ENCODE measurements around the gene CCL4L2. TPM values are rescaled to one million over a fixed set of nuclear protein-coding genes. Genes with fewer than 3 reads are reported as not detected.
"Not testable (repeated sequence)": the region's sequence is repeated elsewhere in the genome, so short reads cannot be mapped to it uniquely, and the experiment has no call there.

CCL4L2 gene
- 79.6 TPM for polyA plus RNA-seq (2012; ENCODE audit: missing spikeins)

DNA sequence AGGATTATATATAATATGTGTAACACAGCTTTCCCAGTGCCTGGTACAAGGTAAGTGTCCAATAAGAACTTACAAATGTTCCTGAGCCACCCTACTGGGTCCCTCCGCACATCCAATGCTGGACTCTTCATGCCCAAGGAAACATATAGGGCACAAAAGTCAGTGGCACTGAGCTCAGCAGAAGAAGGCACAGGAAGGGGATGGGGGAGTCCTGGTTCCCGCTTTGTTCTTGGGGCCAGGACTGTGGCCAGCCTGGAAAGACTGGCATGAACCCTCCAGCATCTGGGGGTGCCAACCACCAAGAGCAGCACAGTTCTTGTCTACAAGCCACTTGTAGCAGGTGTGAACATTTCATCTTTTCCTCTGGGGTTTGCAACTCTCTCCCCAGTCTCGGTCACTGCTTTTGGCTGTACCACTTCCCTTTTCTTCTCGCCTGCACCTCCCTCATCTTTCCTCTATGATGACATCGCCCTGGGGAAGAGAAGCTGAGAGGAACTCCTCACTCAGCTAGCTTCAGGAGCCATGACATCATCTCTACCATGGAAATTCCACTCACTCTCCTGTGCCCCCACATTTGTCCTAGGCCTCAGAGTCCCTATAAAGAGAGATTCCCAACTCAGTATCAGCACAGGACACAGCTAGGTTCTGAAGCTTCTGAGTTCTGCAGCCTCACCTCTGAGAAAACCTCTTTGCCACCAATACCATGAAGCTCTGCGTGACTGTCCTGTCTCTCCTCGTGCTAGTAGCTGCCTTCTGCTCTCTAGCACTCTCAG lies at the start of gene CCL4L2:
TSS of gene CCL4L2 (plus strand) at position 625 of the 773 bp plus-strand sequence.
- not testable (repeated sequence) for FAIRE-seq; DNase-seq (ENCODE audit: insufficient read length)

DNA sequence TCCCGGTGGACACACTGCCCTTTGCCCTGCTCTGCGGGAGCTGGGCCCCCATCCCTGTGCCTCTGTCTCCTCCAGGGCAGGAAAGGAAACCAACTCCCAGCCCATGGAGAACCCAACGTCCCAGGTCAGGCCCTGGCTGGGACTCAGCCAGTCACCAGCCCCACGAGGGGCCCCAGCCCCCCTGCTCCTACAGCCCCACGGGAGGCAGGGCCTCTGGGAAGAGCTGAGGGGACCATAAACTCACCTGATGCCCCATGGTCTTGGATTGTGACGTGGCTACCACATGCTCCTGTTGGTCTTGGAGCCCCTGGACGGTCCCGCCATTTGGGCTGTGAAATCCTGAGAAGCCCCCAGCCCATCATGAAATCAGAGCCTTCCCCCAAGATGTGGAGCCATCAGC lies 42.0 kb upstream of the CCL4L2 start:
- DNase-seq (ENCODE audit: insufficient read length); FAIRE-seq: not testable (repeated sequence)

DNA sequence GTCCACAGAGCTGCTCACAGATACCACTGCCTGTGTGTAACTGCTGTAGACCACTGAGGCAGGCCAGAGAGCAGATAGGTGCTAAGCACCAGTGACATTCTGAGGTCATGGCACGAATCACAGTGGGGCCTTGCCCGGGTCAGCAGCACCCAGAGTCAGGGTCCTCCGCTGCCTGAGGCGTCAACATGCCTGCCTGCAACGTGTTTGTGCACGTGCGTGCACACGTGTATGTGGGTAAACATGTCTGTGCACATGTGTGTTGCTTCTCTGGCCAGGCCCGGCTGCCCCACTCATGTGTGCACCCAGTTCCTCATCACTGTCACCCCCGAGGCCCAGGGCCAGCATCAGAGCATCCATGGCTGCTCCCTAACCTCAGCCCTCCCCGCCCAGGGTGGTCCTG lies 34.3 kb upstream of the CCL4L2 start, which contains the start of gene TBC1D3B:
TSS of gene TBC1D3B (minus strand) at position 101 of the 400 bp plus-strand sequence. CDS start 1,586 bp downstream, outside the sequence.
- DNase-seq (ENCODE audit: insufficient read length); FAIRE-seq: not testable (repeated sequence)

DNA sequence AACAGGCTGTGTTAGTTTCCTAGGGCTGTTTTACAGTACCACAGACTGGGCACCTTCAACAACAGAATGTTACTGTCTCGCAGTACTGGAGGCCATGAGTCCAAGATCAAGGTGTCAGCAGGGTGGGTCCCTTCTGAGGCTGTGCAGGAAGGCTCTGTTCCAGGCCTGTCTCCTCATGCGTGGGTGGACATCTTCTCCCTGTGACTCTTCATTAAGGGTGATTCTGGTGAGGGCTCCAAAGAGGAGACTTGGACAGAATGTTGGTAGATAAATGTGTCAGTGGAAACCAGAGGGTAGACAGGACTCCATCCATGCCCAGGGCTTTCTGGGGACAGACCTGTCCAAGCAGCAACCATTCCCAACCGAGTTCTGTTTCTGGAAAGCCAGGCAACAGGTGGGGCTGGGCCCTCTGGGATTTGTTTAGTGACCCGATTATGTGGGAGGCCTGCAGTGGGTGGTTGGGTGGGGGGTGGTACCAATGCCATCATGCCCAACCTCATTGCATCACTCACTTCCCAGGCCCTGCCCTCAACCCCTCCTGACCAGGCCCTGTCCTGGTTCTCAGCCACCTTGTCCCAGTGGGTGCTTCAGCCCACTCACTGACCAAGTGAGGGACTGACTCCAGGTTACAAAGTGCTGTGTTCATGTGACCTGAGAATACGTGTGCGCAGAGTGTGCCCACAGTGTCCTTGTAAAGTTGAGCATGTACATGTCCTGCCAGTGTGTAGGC lies 29.3 kb upstream of the CCL4L2 start:
- DNase-seq (ENCODE audit: insufficient read length); FAIRE-seq: not testable (repeated sequence)

DNA sequence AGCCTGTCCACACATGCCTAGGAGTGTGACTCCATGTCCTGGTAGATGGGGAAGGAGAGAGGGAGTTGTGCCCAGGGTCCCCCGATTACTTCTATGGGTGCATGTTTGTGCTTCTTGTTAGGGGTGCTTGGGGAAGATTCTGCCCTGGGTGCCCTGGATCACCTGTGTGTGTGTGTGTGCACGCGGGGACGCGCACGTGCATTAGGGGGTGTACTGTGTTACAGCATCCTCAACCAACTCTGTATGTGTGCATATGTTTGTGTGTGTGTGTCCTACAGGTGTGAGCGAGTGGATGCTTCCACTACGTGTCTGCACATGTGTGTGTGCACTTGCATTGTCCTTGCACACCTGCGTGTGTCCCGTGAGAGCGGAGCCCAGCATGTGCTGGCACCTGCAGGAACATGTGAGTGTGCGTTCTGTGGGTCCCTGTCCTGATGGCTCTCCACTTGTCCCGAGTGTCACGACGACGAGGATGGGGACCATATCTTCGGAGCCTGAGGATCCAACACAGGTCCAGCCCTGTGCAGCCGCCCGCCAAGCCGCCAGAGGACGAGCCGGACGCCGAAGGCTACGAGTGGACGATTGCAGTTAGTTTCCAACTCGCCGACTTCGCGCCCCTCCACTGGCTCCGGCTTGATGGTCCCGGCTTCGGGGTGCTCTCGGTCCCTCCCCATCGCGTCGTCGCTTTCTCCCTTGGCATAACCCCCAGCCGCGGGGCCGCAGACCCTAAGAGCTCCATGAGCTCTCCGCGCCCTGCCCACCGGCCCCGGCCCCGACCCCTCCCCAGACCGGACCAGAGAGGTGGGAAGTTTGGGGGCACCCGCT lies 28.5 kb upstream of the CCL4L2 start:
- no peak for FAIRE-seq
- TF ChIP-seq TAF1 (IDR thresholded peaks at IDR 0.05; ENCODE audit: borderline replicate concordance, low read depth, low read length) = no peak
- no peak for TF ChIP-seq POLR2A (IDR thresholded peaks at IDR 0.05; ENCODE audit: low read depth, low read length)
- no peak for TF ChIP-seq POLR2AphosphoS5 (IDR thresholded peaks at IDR 0.05; ENCODE audit: low read depth, low read length)
- no peak for DNase-seq (ENCODE audit: insufficient read length)

DNA sequence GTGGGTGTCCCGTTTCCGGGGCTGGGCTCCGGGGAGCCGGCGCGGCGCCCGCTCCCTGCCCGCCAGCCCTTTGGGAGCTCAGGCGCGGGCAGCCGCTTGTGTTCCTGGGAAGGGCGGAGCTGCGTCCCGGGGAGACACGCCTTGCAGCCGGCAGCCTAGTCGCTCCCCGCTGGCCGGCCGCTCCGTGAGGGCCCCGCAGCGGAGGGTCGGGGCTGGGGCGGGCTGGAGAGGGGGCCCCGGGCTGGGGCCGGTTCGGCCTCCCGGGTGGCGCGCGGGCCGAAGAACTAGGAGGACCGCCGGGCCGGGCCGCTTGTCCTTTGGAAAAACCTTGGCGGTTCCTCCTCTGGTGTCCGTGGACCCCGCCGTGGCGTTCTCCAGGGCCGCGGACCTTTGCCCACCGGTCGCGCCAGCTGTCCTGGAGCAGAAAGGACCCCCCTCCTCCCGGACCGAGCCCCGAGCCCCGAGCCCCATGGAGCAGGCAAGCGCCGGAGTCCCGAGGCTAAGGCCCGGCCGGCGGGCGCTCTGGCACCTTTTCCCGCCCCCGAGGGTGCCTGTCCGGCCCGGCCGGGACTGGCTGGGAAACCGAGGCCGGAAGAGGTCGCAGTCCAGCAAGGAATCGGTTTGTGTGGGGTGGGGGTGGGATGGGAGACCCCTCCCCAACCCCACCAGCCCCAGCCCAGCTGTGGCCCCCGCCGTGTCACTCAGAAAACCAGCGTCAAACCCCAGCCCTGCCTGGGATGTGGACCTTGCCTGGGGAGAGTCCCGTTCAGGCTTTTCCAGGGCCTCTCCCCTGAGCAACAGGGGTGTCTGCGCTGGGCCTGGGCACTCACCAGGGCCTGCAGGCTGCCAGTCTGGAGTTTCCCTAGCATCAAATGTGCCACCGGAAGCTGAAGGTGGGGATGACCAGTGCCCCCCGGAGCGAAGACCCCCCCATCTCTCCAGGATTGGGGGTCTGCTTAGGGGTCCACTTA lies 27.6 kb upstream of the CCL4L2 start:
- TF ChIP-seq POLR2AphosphoS5 (IDR thresholded peaks at IDR 0.05; ENCODE audit: low read depth, low read length) (no peak), POLR2A (IDR thresholded peaks at IDR 0.05; ENCODE audit: low read depth, low read length) (no peak), TAF1 (IDR thresholded peaks at IDR 0.05; ENCODE audit: borderline replicate concordance, low read depth, low read length) (no peak)
- peak; percentile 50 for DNase-seq (ENCODE audit: insufficient read length)
- no peak for FAIRE-seq

DNA sequence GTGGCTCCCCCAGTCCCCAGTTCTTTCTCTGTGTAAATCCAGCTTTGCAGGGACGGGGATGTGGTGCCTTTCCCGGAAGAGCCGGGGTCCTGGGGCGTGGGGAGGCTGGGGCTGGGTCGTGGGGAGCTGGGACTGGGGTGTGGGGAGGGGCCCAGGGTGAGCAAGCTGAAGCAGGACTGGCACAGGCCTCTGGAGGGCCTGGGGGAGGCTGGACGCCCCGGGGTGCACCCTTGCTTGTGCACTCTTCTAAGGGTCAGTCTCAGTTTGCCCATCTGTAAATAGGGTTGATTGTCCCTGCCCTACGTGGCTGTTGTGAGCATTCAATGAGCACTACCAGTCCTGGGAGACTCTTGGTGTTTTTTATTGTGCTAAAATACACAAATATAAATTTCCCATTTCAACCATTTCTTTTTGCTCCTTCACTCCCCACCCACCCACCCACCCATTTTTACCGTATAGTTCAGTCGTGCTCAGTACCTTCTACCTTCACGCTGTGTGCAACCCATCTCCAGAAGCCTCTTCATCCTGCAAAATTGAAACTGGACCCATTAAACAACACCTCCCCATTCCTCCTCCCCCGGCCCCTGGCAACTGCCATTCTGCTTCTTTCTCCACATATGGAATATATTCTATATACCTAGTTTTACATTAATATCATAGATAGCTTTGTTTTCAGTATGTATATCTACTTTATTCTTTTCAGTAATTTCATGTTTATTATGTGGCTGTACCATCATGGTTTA lies 26.7 kb upstream of the CCL4L2 start:
- DNase-seq (ENCODE audit: insufficient read length) (no peak), FAIRE-seq (no peak)
- no peak for TF ChIP-seq TAF1 (IDR thresholded peaks at IDR 0.05; ENCODE audit: borderline replicate concordance, low read depth, low read length)
- TF ChIP-seq POLR2A (IDR thresholded peaks at IDR 0.05; ENCODE audit: low read depth, low read length) = no peak
- no peak for TF ChIP-seq POLR2AphosphoS5 (IDR thresholded peaks at IDR 0.05; ENCODE audit: low read depth, low read length)

DNA sequence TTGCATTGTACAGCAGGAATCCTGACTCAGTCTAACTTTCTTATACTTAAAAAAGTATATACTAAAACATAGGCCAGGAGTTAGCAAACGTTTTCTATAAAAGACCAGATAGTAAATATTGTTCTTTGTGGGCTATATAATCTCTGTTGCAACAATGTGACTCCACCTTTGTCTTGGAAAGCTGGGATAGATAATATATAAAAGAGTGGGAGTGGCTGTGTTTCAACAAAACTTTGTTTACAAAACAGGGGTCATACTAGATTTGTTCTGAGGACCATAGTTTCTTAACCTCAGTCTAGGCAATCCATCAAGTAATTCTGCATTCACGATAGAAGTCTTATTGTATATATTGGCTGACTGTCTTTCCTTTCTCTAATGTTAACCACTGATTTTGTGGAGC lies 25.4 kb upstream of the CCL4L2 start:
- TF ChIP-seq POLR2A (IDR thresholded peaks at IDR 0.05; ENCODE audit: low read depth, low read length) (no peak), TAF1 (IDR thresholded peaks at IDR 0.05; ENCODE audit: borderline replicate concordance, low read depth, low read length) (no peak), POLR2AphosphoS5 (IDR thresholded peaks at IDR 0.05; ENCODE audit: low read depth, low read length) (no peak)
- DNase-seq (ENCODE audit: insufficient read length) (no peak), FAIRE-seq (no peak)

DNA sequence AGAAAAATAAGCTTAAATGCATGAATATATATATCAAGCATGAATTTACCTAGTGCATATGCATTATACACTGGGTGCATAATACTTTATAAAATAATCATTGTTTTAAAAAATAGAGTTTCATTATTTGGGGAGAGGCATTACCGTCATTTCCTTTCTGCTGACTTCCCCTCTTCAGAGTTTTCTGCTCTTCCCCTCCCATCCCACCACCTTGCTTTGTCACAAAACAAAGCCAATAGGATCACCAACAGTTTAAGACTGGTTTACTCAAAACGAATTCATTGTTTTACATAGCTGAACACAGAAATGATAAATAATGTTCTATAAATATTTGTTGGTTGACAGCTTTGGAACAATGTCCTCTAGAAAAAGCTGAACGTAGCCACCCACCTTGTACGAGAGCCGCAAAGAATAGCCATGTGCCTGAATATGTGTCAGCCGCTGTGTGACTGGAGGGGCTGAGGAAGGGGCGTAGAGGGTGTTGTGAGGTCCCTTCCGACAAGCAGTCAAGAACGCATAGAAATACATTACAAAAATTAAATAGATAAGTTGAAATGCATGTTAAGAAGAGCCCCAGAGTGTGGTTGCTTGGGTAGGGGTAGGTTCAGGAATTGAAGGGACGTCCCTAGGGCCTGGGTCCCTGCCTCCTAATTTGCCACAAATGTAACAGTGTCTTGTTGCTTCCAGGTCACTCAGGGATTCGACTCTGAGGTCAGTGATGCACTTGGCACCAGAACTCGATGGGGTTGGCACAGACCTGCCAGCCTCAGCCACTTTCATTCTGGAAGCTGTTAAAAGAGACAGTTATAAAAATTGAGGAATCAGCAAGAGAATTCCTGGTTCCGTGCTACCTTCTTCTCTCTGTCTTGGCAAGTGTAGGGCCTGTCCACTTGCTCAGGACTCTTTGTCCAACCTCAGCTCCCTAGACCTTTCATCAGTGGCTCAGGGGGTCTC lies 23.8 kb upstream of the CCL4L2 start:
- FAIRE-seq; DNase-seq (ENCODE audit: insufficient read length): not testable (repeated sequence)

DNA sequence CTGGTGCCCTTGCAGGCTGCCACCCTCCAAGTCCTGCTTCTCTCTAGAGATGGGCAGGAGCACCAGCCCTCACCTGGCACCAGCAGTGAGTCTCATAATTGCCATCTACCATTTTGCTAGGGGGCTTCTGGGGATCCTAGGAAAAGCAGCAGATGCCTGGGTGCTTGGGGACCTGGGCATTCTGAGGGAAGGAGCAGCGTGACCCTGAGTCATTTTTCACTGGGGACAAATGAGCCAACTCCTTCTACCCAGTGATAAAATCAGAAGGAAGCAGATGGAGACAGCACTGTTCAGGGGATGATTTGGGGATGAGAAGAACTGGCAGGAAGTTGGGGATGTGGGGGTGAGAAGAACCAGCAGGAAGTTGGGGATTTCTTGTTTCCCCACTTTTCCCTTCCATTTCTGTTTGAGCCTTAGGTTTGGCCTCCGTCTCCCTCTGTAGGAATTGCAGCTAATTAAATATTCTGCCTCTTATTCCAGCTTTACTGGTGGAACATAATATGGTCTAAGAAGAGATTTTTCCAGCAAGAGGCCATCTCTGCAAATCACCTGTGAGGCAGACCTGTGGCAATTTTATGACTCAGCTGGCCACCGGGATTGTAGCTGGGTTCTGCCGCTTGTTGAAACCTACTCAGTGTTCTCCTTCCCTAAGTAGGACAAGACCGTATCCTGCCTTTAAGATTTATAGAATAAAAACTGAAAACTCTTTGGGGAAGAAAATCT lies 22.8 kb upstream of the CCL4L2 start:
- DNase-seq (ENCODE audit: insufficient read length); FAIRE-seq: not testable (repeated sequence)
